ENCODE data around the gene HPD.

DNA sequence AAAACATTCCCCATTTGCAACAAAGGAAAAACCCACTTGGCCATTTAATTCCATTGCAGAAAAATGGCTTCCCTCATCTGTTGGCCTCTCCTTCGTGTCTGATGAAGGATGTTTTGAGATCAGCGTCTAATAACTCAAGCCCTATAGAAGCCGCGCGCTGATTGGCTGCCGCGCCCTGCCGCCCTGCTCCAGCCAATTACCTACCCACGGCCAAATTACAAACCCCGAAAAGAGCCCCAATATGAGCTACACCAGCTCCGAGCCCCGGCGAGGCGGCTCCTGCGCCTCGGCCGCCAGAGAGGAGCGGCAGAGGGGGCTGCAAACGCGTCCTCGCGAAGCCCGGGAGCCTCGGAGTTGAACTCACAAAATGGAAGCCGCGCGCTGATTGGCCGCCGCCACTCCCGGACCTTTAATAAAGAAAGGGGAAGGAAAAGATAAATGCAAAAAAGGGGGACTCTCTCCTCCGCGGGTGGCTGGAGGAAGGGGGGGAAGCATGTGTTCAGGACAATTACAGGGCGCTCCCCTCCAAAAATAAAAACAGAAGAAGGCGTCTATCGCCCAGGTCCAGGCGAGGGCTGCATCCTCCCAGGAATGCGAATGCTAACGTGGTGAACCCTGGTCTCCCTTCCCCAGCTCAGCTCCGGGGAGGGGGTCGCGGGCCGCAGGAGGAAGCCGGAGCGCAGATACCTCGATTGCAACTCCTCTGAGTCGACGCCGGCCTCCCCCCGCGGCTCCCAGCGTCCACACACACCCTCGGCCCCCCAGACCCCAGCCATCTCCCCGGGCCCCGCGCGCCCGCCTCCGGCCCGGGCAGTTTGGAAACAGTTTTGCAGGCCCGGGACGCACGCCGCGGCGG, 55.6 kb downstream of the HPD start:
- TF ChIP-seq POLR2A (IDR thresholded peaks at IDR 0.05; ENCODE audit: low read length) (peak; percentile 99), GATA1 (IDR thresholded peaks at IDR 0.05; ENCODE audit: low read depth, low read length) (no peak)

Data from erythroblast (primary cell).